Measurements from ENCODE around the gene SND1. TPM values are rescaled to one million over a fixed set of nuclear protein-coding genes. Genes with fewer than 3 reads are reported as not detected.
A peak's percentile ranks its signal among the peaks of the same experiment; 100 is the strongest.

The SND1 gene
- total RNA-seq, 1 experiment from 2014 or later: 218 TPM

GRCh38 chr7:128030654-128031611, 378.9 kb downstream of the SND1 start, which contains the start of gene LRRC4:
Gene LRRC4 (minus strand): TSS chr7:128031437. CDS start chr7:128030640, 797 bp downstream.
- H4K8ac ChIP-seq (replicated peaks; ENCODE audit: insufficient read length, low read depth, low read length): no peak within 1 kb of the TSS
- Mint-ChIP-seq H3K4me1 (peaks cover 33 to 53% of the 10 kb centered on the region in 2 experiments), H3K4me3 (peak within 1 kb of the TSS; percentile 85 to 91), H3K9me3 (no peaks in the 10 kb centered on the region; a peak in 2 of 5 replicates), H3K36me3 (ENCODE audit: insufficient read depth in 1 of 3, low read depth in 3 of 3) (peaks cover 11 to 18% (median 13%) of the 10 kb centered on the region in 3 experiments), H3K27me3 (ENCODE audit: low read depth) (peaks cover 46% of the 10 kb centered on the region), H3K27ac (peak within 1 kb of the TSS in 2 of 3 experiments; percentile 53 to 92; a peak in 3 of 7 replicates)
- H3K27me3 ChIP-seq (ENCODE audit: insufficient read depth, low read length): peaks cover 7% of the 10 kb centered on the region; the same call in 1 of the 2 replicates
- peak within 1 kb of the TSS; percentile 66 for H3K18ac ChIP-seq (ENCODE audit: insufficient read length, low read depth, low read length)
- DNase-seq: peak; percentile 63
- TF ChIP-seq, protein P1, sequence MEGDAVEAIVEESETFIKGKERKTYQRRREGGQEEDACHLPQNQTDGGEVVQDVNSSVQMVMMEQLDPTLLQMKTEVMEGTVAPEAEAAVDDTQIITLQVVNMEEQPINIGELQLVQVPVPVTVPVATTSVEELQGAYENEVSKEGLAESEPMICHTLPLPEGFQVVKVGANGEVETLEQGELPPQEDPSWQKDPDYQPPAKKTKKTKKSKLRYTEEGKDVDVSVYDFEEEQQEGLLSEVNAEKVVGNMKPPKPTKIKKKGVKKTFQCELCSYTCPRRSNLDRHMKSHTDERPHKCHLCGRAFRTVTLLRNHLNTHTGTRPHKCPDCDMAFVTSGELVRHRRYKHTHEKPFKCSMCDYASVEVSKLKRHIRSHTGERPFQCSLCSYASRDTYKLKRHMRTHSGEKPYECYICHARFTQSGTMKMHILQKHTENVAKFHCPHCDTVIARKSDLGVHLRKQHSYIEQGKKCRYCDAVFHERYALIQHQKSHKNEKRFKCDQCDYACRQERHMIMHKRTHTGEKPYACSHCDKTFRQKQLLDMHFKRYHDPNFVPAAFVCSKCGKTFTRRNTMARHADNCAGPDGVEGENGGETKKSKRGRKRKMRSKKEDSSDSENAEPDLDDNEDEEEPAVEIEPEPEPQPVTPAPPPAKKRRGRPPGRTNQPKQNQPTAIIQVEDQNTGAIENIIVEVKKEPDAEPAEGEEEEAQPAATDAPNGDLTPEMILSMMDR (conservative IDR thresholded peaks at IDR 0.05): peak; percentile 21; the same call in 2 of the 3 replicates
- H2AK5ac ChIP-seq (ENCODE audit: insufficient read length, low read length): no peak within 1 kb of the TSS
- H3T11ph ChIP-seq (ENCODE audit: low read length): no peak within 1 kb of the TSS
- H3K27ac ChIP-seq (ENCODE audit: insufficient read length, low read depth, low read length): no peak within 1 kb of the TSS
- no peaks in the 10 kb centered on the region for H3K79me1 ChIP-seq (ENCODE audit: insufficient read depth, low read depth, low read length, poor library complexity, severe bottlenecking)
- H3K9me3 ChIP-seq (ENCODE audit: control insufficient read depth, low read depth, low read length): no peaks in the 10 kb centered on the region
- H4K5ac ChIP-seq (ENCODE audit: insufficient read length, low read depth, low read length): no peak within 1 kb of the TSS
- H2AFZ ChIP-seq (ENCODE audit: low read length): no peak within 1 kb of the TSS
- peak within 1 kb of the TSS; percentile 98 for H3K4me2 ChIP-seq (ENCODE audit: insufficient read depth, insufficient read length, low read length)
- no CpG with 5 or more reads among the region's 87 CpGs for WGBS (ENCODE audit: extremely low coverage, insufficient read length, low lambda C conversion rate)
- H3K14ac ChIP-seq (ENCODE audit: insufficient read depth, low read length): peak within 1 kb of the TSS; percentile 81
- H3K79me2 ChIP-seq (ENCODE audit: insufficient read depth, low read length): no peaks in the 10 kb centered on the region; the same call in 1 of the 2 replicates
- H3K23me2 ChIP-seq (ENCODE audit: insufficient read length, low read depth, low read length, poor library complexity, severe bottlenecking): peaks cover 21% of the 10 kb centered on the region
- peaks cover 6% of the 10 kb centered on the region; the same call in 1 of the 2 replicates for H3K4me1 ChIP-seq (ENCODE audit: insufficient read depth, low read length)
- H2BK20ac ChIP-seq (ENCODE audit: low read depth, low read length, poor library complexity, severe bottlenecking): no peak within 1 kb of the TSS
- H2BK120ac ChIP-seq (ENCODE audit: low read depth, low read length, poor library complexity, severe bottlenecking): no peak within 1 kb of the TSS
- H3K4ac ChIP-seq (ENCODE audit: low read depth, low read length): no peak within 1 kb of the TSS
- no peak within 1 kb of the TSS for H2BK5ac ChIP-seq (ENCODE audit: insufficient read length, low read length)
- H4K91ac ChIP-seq (ENCODE audit: insufficient read length, low read depth, low read length): no peak within 1 kb of the TSS
- no peak within 1 kb of the TSS for H3K23ac ChIP-seq (ENCODE audit: insufficient read length, low read depth, low read length)
- no peak within 1 kb of the TSS for H2BK15ac ChIP-seq (ENCODE audit: low read depth, low read length)
- no peak within 1 kb of the TSS for H2BK12ac ChIP-seq (ENCODE audit: insufficient read length, low read depth, low read length)
- no peaks in the 10 kb centered on the region for H4K20me1 ChIP-seq (ENCODE audit: control insufficient read depth, insufficient read depth, insufficient read length)
- no peak within 1 kb of the TSS for H3K56ac ChIP-seq (ENCODE audit: insufficient read length, low read depth, low read length)
- H3K9ac ChIP-seq (ENCODE audit: extremely low read depth, insufficient read length, low read length): peak within 1 kb of the TSS; percentile 53

Measured in H9 (cell line).